Liver (tissue), 9 donors: ENCODE measurements around the gene ZSCAN25. TPM values are rescaled to one million over a fixed set of nuclear protein-coding genes. Genes with fewer than 3 reads are reported as not detected.
"Not testable (repeated sequence)": the region's sequence is repeated elsewhere in the genome, so short reads cannot be mapped to it uniquely, and the experiment has no call there.

Experiments
- DNase-seq: peaks from one replicate; pipeline ENCODE4 v3.0.0-alpha.2; 2017; ENCODE audit warnings: low spot score
- H3K27ac ChIP-seq, 2 donors: one replicate each; pipeline ENCODE4 v1.7.0; 2013; ENCODE audit warnings: inconsistent platforms in 2 of 2, low read length in 2 of 2, control low read depth in 1 of 2, low read depth in 1 of 2, mild to moderate bottlenecking in 1 of 2
- H3K27me3 ChIP-seq, 4 donors: one replicate each; pipeline versions ENCODE4 v1.6.1 to v1.7.0; 2013; ENCODE audit warnings: low read length in 3 of 4, inconsistent platforms in 1 of 4, mild to moderate bottlenecking in 1 of 4, moderate library complexity in 1 of 4; ENCODE audit not compliant: control insufficient read depth in 4 of 4, insufficient read depth in 4 of 4
- H3K36me3 ChIP-seq, 4 donors: one replicate each; pipeline versions ENCODE4 v1.6.1 to v1.7.0; 2013; ENCODE audit warnings: low read length in 3 of 4, mild to moderate bottlenecking in 3 of 4, low read depth in 1 of 4, moderate library complexity in 1 of 4; ENCODE audit not compliant: control insufficient read depth in 4 of 4, insufficient read depth in 3 of 4
- H3K4me1 ChIP-seq, 4 donors: one replicate each; pipeline versions ENCODE4 v1.6.1 to v1.7.0; 2013; ENCODE audit warnings: low read length in 3 of 4, mild to moderate bottlenecking in 3 of 4, moderate library complexity in 1 of 4; ENCODE audit not compliant: control insufficient read depth in 4 of 4, insufficient read depth in 4 of 4
- H3K4me3 ChIP-seq, 3 donors: one replicate each; pipeline versions ENCODE4 v1.6.1 to v1.7.0; 2013; ENCODE audit warnings: low read length in 3 of 3, control low read depth in 1 of 3, low read depth in 1 of 3, mild to moderate bottlenecking in 1 of 3
- H3K9ac ChIP-seq, 2 donors: one replicate each; pipeline ENCODE4 v1.7.0; 2013; ENCODE audit warnings: low read length in 2 of 2, mild to moderate bottlenecking in 2 of 2, moderate library complexity in 2 of 2, control low read depth in 1 of 2, low read depth in 1 of 2
- H3K9me3 ChIP-seq, 4 donors: one replicate each; pipeline versions ENCODE4 v1.6.1 to v1.7.0; 2013; ENCODE audit warnings: low read length in 3 of 4; ENCODE audit not compliant: control insufficient read depth in 4 of 4
- EGR1 ChIP-seq, 2 donors: IDR thresholded peaks; 2 replicates each; pipeline ENCODE4 v1.6.1; 2016 to 2018; ENCODE audit warnings: antibody characterized with exemption in 2 of 2, low read depth in 2 of 2
- MAX ChIP-seq: IDR thresholded peaks from 2 replicates; pipeline ENCODE4 v1.6.1; 2016; ENCODE audit warnings: antibody characterized with exemption
- RAD21 ChIP-seq, 2 donors: IDR thresholded peaks; 2 replicates each; pipeline ENCODE4 v1.6.1; 2016; ENCODE audit warnings: antibody characterized with exemption in 2 of 2, mild to moderate bottlenecking in 2 of 2
- RXRA ChIP-seq, 2 donors: IDR thresholded peaks; 2 replicates each; pipeline ENCODE4 v1.6.1; 2017 to 2018; ENCODE audit warnings: antibody characterized with exemption in 2 of 2, mild to moderate bottlenecking in 1 of 2
- TAF1 ChIP-seq: conservative IDR thresholded peaks from 2 replicates; pipeline ENCODE4 v1.6.1; 2016; ENCODE audit warnings: antibody characterized with exemption, mild to moderate bottlenecking
- ZBTB33 ChIP-seq: IDR thresholded peaks from 2 replicates; pipeline ENCODE4 v1.6.1; 2016; ENCODE audit warnings: antibody characterized with exemption
- WGBS: extraction: QIAGEN DNeasy Blood & Tissue Kit; methylation state at CpG from one replicate; pipeline ENCODE4 v1.1.7; 2013; 5-methylcytosine and 5-hydroxymethylcytosine counted together
- polyA plus RNA-seq, 2 donors: library from polyadenylated mRNA; stranded (reverse) in 1 of 2; unstranded in 1 of 2; fragments of 200-250 nt in 1 of 2; fragments of >200 nt in 1 of 2; fragmentation: Nextera tagmentation in 1 of 2; extraction: Ambion mirVana in 1 of 2; gene quantifications; one replicate each; pipeline versions ENCODE4 v1.2.1 to v1.2.3, GENCODE V29; 2013 to 2015
- total RNA-seq, 2 donors: library from RNA; depleted of rRNA; stranded (reverse); fragments of >200 nt; gene quantifications; one replicate each; pipeline ENCODE4 v1.2.3, GENCODE V29; 2014
- donor health status: healthy.
- donor health status: healthy.
- donor health status: healthy.
- donor health status: healthy.
- donor health status: healthy.

ZSCAN25 gene
- total and polyA plus RNA-seq, 4 donors: 2.3 to 11.0 (median 5.9) TPM

- TF ChIP-seq MAX (no peak), TAF1 (no peak)
Measured at GRCh38 chr7:99652671-99653070, 35.9 kb downstream of the ZSCAN25 start (continued).

GRCh38 chr7:99653269-99653668, 36.5 kb downstream of the ZSCAN25 start:
- not testable (repeated sequence) for H3K27ac ChIP-seq, H3K9me3 ChIP-seq, H3K9ac ChIP-seq, H3K27me3 ChIP-seq, H3K4me3 ChIP-seq, DNase-seq, H3K4me1 ChIP-seq
- 69% methylated on average over 4 of the region's 4 CpGs for WGBS
- peak in 1 of 2 donors; percentile 11 for TF ChIP-seq EGR1 (IDR thresholded peaks at IDR 0.05; ENCODE audit: low read depth in 2 of 2)
- peaks cover 0 to 17% (median 9%) of the 10 kb centered on the region in 4 donors for H3K36me3 ChIP-seq

- Histone ChIP-seq H3K36me3 (peaks cover 0 to 12% (median 7%) of the 10 kb centered on the region in 4 donors), H3K9me3 (peaks cover 0 to 3% (median 0%) of the 10 kb centered on the region in 4 donors), H3K27me3 (no peaks in the 10 kb centered on the region), H3K4me3 (no peak overlapping the region), H3K27ac (no peak overlapping the region), H3K4me1 (no peaks in the 10 kb centered on the region), H3K9ac (no peak overlapping the region)
- no peak for DNase-seq
- peak in 1 of 2 donors; percentile 7 for TF ChIP-seq EGR1 (IDR thresholded peaks at IDR 0.05; ENCODE audit: low read depth in 2 of 2)
- TF ChIP-seq ZBTB33: peak; percentile 45
- TF ChIP-seq RXRA (IDR thresholded peaks at IDR 0.05): peak in 1 of 2 donors; percentile 14
- TF ChIP-seq RAD21 (IDR thresholded peaks at IDR 0.05): no peak
- 88% methylated on average over 3 of the region's 3 CpGs for WGBS
Measured at GRCh38 chr7:99653754-99654153, 37.0 kb downstream of the ZSCAN25 start.

- H3K9me3 ChIP-seq, H3K9ac ChIP-seq, H3K36me3 ChIP-seq, H3K27ac ChIP-seq, H3K4me1 ChIP-seq, H3K4me3 ChIP-seq, H3K27me3 ChIP-seq, DNase-seq: not testable (repeated sequence)
- 76% methylated on average over 2 of the region's 3 CpGs for WGBS
- TF ChIP-seq ZBTB33: peak; percentile 17
Measured at GRCh38 chr7:99654626-99655025, 37.9 kb downstream of the ZSCAN25 start.

- Histone ChIP-seq H3K9me3 (peaks cover 0 to 15% (median 6%) of the 10 kb centered on the region in 4 donors), H3K36me3 (peaks cover 3 to 36% (median 30%) of the 10 kb centered on the region in 4 donors)
- H3K27ac ChIP-seq, H3K27me3 ChIP-seq, H3K9ac ChIP-seq, DNase-seq, H3K4me1 ChIP-seq, H3K4me3 ChIP-seq: not testable (repeated sequence)
- 91% methylated on average over 5 of the region's 5 CpGs for WGBS
Measured at GRCh38 chr7:99657879-99658278, 41.1 kb downstream of the ZSCAN25 start.
